ENCODE results near the gene BMPR2. TPM values are rescaled to one million over a fixed set of nuclear protein-coding genes. Genes with fewer than 3 reads are reported as not detected.
"Not testable (repeated sequence)": the region's sequence is repeated elsewhere in the genome, so short reads cannot be mapped to it uniquely, and the experiment has no call there.

BMPR2 gene
- total RNA-seq, 1 experiment from 2014 or later: 34.9 TPM

DNA sequence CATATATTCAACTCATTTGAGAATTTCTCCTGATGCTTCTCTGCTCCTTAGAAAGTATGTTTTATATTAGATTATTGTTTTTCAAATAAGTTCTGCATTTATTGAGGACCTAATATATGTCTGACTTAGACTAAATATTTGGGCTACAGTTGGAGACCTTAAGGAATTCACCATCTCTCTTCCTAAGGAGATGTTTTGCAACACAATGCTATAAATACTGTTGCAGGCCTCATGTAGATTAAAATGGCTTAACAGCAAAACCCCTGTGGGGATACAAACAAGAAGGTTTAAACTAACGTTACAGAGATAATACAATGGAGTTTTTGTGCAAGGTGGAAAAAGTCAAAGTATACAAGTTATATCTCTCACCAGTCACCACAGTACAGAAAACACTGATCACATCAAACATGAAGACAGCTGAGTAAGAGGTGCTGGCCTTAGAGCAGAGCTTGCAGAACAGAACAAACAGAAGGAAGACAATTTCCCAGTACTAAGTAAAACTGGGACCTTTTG, 20.1 kb upstream of the BMPR2 start:
- BruUV-seq (replicated peaks): no TSS peak
- Histone ChIP-seq H3K9me3 (ENCODE audit: low read depth, low read length, poor library complexity, severe bottlenecking) (no peaks in the 10 kb centered on the region), H3K4me1 (ENCODE audit: insufficient read depth, low read length, poor library complexity, severe bottlenecking) (no peaks in the 10 kb centered on the region), H3K36me3 (ENCODE audit: insufficient read depth, low read length, poor library complexity, severe bottlenecking) (no peaks in the 10 kb centered on the region), H3K27me3 (replicated peaks; ENCODE audit: insufficient read depth, low read depth, low read length, poor library complexity) (no peaks in the 10 kb centered on the region), H3K27ac (ENCODE audit: low read depth, low read length, poor library complexity, severe bottlenecking) (no peak overlapping the region), H3K4me3 (ENCODE audit: low read depth, low read length, poor library complexity, severe bottlenecking) (no peak overlapping the region)
- TF ChIP-seq, protein P1, sequence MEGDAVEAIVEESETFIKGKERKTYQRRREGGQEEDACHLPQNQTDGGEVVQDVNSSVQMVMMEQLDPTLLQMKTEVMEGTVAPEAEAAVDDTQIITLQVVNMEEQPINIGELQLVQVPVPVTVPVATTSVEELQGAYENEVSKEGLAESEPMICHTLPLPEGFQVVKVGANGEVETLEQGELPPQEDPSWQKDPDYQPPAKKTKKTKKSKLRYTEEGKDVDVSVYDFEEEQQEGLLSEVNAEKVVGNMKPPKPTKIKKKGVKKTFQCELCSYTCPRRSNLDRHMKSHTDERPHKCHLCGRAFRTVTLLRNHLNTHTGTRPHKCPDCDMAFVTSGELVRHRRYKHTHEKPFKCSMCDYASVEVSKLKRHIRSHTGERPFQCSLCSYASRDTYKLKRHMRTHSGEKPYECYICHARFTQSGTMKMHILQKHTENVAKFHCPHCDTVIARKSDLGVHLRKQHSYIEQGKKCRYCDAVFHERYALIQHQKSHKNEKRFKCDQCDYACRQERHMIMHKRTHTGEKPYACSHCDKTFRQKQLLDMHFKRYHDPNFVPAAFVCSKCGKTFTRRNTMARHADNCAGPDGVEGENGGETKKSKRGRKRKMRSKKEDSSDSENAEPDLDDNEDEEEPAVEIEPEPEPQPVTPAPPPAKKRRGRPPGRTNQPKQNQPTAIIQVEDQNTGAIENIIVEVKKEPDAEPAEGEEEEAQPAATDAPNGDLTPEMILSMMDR (conservative IDR thresholded peaks at IDR 0.05; ENCODE audit: low read depth, low read length): no peak
- TF ChIP-seq EZH2 (IDR thresholded peaks at IDR 0.05; ENCODE audit: borderline replicate concordance, low read depth, low read length, poor library complexity, severe bottlenecking): no peak
- intact Hi-C loops (cut with micrococcal nuclease; ENCODE audit: unreplicated experiment): no loop called here
- POLR2A ChIA-PET (ENCODE audit: low non-redundant PET): no interaction called here
- no peak for DNase-seq (ENCODE audit: low spot score)
- CTCF ChIA-PET: no interaction called here

DNA sequence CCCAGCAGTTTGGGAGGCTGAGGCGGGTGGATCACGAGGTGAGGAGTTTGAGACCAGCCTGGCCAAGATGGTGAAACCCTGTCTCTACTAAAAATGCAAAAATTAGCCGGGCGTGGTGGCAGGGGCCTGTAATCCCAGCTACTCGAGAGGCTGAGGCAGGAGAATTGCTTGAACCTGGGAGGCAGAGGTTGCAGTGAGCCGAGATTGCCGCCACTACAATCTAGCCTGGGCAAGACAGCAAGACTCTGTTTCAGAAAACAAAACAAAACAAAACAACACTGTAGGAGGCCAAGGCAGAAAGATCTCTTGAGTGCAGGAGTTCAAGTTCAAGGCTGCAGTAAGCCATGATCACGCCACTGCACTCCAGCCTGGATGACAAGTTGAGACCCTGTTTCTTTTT, 17.2 kb upstream of the BMPR2 start:
- DNase-seq (ENCODE audit: low spot score); H3K27me3 ChIP-seq (replicated peaks; ENCODE audit: insufficient read depth, low read depth, low read length, poor library complexity); H3K4me1 ChIP-seq (ENCODE audit: insufficient read depth, low read length, poor library complexity, severe bottlenecking); H3K27ac ChIP-seq (ENCODE audit: low read depth, low read length, poor library complexity, severe bottlenecking); H3K4me3 ChIP-seq (ENCODE audit: low read depth, low read length, poor library complexity, severe bottlenecking); BruUV-seq (replicated peaks); H3K36me3 ChIP-seq (ENCODE audit: insufficient read depth, low read length, poor library complexity, severe bottlenecking); POLR2A ChIA-PET (ENCODE audit: low non-redundant PET); H3K9me3 ChIP-seq (ENCODE audit: low read depth, low read length, poor library complexity, severe bottlenecking); intact Hi-C loops (cut with micrococcal nuclease; ENCODE audit: unreplicated experiment); CTCF ChIA-PET: not testable (repeated sequence)

DNA sequence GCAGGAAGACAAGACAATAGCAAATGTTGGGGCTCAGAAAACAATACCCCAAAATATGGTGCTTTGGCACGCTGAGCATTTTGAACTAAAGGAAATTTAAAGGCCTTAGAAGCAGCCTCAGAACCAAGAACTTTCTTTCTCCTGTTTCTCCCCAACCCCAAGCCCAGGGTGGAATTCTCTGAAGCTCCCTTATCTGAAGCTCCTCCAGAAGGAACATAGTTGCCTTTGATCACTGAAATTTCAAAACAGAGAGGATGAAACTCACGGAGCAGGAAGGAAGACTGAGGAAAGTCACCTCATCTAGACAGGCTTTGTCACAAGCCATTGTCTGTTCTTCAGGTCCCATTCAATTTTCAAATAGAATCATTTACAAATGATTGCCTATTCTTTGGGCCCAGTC, 15.5 kb upstream of the BMPR2 start:
- Histone ChIP-seq H3K36me3 (ENCODE audit: insufficient read depth, low read length, poor library complexity, severe bottlenecking) (no peaks in the 10 kb centered on the region), H3K4me1 (ENCODE audit: insufficient read depth, low read length, poor library complexity, severe bottlenecking) (no peaks in the 10 kb centered on the region), H3K4me3 (ENCODE audit: low read depth, low read length, poor library complexity, severe bottlenecking) (no peak overlapping the region), H3K27me3 (replicated peaks; ENCODE audit: insufficient read depth, low read depth, low read length, poor library complexity) (no peaks in the 10 kb centered on the region), H3K9me3 (ENCODE audit: low read depth, low read length, poor library complexity, severe bottlenecking) (no peaks in the 10 kb centered on the region), H3K27ac (ENCODE audit: low read depth, low read length, poor library complexity, severe bottlenecking) (no peak overlapping the region)
- no TSS peak for BruUV-seq (replicated peaks)
- TF ChIP-seq EZH2 (IDR thresholded peaks at IDR 0.05; ENCODE audit: borderline replicate concordance, low read depth, low read length, poor library complexity, severe bottlenecking): no peak
- TF ChIP-seq, protein P1 (conservative IDR thresholded peaks at IDR 0.05; ENCODE audit: low read depth, low read length): no peak
- DNase-seq (ENCODE audit: low spot score): no peak
- POLR2A ChIA-PET (ENCODE audit: low non-redundant PET): no interaction called here
- CTCF ChIA-PET: no interaction called here
- intact Hi-C loops (cut with micrococcal nuclease; ENCODE audit: unreplicated experiment): no loop called here

DNA sequence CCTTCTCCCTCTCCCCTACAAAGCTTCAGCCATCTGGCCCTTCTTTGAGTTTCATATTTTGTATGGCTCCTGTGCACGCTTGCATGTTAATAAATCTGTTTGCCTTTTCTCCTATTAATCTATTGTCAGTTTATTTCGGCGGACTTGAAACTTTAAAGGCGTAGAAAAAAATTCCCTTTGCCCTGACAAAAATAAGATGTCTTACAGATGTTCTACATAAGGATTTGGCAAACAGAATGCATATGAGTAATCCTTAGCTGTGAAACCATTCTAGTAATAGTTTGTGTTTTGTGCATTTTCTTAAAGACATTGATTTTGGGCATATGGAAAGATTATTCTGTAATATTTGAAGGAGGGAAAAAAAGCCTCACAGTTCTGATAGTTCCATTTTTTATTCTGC, 15.0 kb upstream of the BMPR2 start:
- DNase-seq (ENCODE audit: low spot score): no peak
- intact Hi-C loops (cut with micrococcal nuclease; ENCODE audit: unreplicated experiment): no loop called here

More for the DNA sequence above, 15.0 kb upstream of the BMPR2 start:
- Histone ChIP-seq H3K4me3 (ENCODE audit: low read depth, low read length, poor library complexity, severe bottlenecking) (no peak overlapping the region), H3K36me3 (ENCODE audit: insufficient read depth, low read length, poor library complexity, severe bottlenecking) (no peaks in the 10 kb centered on the region), H3K9me3 (ENCODE audit: low read depth, low read length, poor library complexity, severe bottlenecking) (no peaks in the 10 kb centered on the region), H3K27ac (ENCODE audit: low read depth, low read length, poor library complexity, severe bottlenecking) (no peak overlapping the region), H3K4me1 (ENCODE audit: insufficient read depth, low read length, poor library complexity, severe bottlenecking) (no peaks in the 10 kb centered on the region), H3K27me3 (replicated peaks; ENCODE audit: insufficient read depth, low read depth, low read length, poor library complexity) (no peaks in the 10 kb centered on the region)
- no TSS peak for BruUV-seq (replicated peaks)
- no peak for TF ChIP-seq EZH2 (IDR thresholded peaks at IDR 0.05; ENCODE audit: borderline replicate concordance, low read depth, low read length, poor library complexity, severe bottlenecking)
- TF ChIP-seq, protein P1 (conservative IDR thresholded peaks at IDR 0.05; ENCODE audit: low read depth, low read length): no peak
- POLR2A ChIA-PET (ENCODE audit: low non-redundant PET): no interaction called here
- CTCF ChIA-PET: no interaction called here
